ENCODE measurements around the gene SRSF2. TPM values are rescaled to one million over a fixed set of nuclear protein-coding genes. Genes with fewer than 3 reads are reported as not detected.
"Not testable (repeated sequence)": the region's sequence is repeated elsewhere in the genome, so short reads cannot be mapped to it uniquely, and the experiment has no call there.

Gene SRSF2
- total RNA-seq, 1 donor from 2014 or later, result 215 TPM

DNA sequence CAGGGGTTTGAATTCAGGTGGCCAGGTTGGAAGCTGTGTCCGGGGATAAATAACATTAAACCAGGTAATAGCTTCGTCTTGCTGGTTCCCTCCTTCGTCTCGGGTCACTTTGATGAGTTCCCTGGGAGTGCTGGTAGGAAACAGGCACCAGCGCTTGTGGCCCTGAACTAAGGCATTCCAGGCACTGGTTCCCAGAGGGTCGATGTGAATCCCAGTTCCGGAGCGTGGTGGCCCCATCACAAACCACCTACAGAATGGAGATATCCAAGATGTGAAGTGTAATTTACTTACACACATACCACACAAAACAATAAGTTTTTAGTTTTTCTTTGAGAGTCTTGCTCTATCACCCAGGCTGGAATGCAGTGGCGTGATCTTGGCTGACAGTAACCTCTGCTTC, 13.3 kb downstream of the SRSF2 start:
- Mint-ChIP-seq H3K4me1 (ENCODE audit: unreplicated experiment) (peaks cover 15% of the 10 kb centered on the region), H3K9me3 (ENCODE audit: unreplicated experiment) (no peaks in the 10 kb centered on the region), H3K27ac (ENCODE audit: unreplicated experiment) (no peak overlapping the region), H3K27me3 (ENCODE audit: unreplicated experiment) (peaks cover 10% of the 10 kb centered on the region), H3K4me3 (ENCODE audit: unreplicated experiment) (no peak overlapping the region), H3K36me3 (ENCODE audit: low read depth, unreplicated experiment) (peaks cover 26% of the 10 kb centered on the region)
- DNase-seq (ENCODE audit: low spot score), result no peak
- TF ChIP-seq, protein P1, sequence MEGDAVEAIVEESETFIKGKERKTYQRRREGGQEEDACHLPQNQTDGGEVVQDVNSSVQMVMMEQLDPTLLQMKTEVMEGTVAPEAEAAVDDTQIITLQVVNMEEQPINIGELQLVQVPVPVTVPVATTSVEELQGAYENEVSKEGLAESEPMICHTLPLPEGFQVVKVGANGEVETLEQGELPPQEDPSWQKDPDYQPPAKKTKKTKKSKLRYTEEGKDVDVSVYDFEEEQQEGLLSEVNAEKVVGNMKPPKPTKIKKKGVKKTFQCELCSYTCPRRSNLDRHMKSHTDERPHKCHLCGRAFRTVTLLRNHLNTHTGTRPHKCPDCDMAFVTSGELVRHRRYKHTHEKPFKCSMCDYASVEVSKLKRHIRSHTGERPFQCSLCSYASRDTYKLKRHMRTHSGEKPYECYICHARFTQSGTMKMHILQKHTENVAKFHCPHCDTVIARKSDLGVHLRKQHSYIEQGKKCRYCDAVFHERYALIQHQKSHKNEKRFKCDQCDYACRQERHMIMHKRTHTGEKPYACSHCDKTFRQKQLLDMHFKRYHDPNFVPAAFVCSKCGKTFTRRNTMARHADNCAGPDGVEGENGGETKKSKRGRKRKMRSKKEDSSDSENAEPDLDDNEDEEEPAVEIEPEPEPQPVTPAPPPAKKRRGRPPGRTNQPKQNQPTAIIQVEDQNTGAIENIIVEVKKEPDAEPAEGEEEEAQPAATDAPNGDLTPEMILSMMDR (IDR thresholded peaks at IDR 0.05; ENCODE audit: unreplicated experiment), result no peak

DNA sequence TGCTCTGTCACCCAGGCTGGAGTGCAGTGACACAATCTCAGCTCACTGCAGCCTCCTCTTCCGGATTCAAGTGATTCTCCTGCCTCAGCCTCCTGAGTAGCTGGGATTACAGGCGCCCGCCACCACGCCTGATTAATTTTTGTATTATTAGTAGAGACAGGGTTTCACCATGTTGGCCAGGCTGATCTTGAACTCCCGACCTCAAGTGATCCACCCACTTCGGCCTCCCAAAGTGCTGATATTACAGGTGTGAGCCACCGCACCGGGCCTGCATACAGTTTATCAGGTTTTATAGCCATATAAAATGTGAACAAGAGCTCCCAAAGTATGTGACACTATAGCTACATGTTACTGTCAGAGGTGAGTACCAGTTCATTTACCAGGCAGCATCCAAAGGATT, 14.2 kb downstream of the SRSF2 start:
- H3K9me3 Mint-ChIP-seq (ENCODE audit: unreplicated experiment); H3K27me3 Mint-ChIP-seq (ENCODE audit: unreplicated experiment); H3K27ac Mint-ChIP-seq (ENCODE audit: unreplicated experiment); DNase-seq (ENCODE audit: low spot score): not testable (repeated sequence)
- Mint-ChIP-seq H3K36me3 (ENCODE audit: low read depth, unreplicated experiment) (peaks cover 29% of the 10 kb centered on the region), H3K4me3 (ENCODE audit: unreplicated experiment) (peak overlapping the region; percentile 31), H3K4me1 (ENCODE audit: unreplicated experiment) (peaks cover 15% of the 10 kb centered on the region)

DNA sequence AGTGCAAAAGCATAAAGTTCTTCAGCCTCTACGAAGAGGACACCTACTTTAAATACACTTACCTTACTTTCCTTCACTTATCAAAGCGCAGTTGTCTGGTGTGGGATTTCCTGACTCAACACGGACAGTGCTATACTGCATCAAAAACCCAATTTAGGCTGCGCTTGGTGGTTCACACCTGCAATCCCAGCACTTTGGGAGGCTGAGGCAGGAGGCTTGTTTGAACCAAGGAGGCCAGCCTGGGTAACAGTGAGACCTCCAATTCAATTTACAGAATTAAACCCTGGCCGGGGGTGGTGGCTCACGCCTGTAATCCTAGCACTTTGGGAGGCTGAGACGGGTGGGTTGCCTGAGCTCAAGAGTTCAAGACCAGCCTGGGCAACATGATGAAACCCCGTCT, 14.9 kb downstream of the SRSF2 start:
- Mint-ChIP-seq H3K4me1 (ENCODE audit: unreplicated experiment) (peaks cover 9% of the 10 kb centered on the region), H3K36me3 (ENCODE audit: low read depth, unreplicated experiment) (peaks cover 27% of the 10 kb centered on the region), H3K4me3 (ENCODE audit: unreplicated experiment) (no peak overlapping the region), H3K9me3 (ENCODE audit: unreplicated experiment) (no peaks in the 10 kb centered on the region), H3K27me3 (ENCODE audit: unreplicated experiment) (peaks cover 3% of the 10 kb centered on the region), H3K27ac (ENCODE audit: unreplicated experiment) (no peak overlapping the region)
- no peak for DNase-seq (ENCODE audit: low spot score)
- TF ChIP-seq, protein P1 (IDR thresholded peaks at IDR 0.05; ENCODE audit: unreplicated experiment), result no peak

DNA sequence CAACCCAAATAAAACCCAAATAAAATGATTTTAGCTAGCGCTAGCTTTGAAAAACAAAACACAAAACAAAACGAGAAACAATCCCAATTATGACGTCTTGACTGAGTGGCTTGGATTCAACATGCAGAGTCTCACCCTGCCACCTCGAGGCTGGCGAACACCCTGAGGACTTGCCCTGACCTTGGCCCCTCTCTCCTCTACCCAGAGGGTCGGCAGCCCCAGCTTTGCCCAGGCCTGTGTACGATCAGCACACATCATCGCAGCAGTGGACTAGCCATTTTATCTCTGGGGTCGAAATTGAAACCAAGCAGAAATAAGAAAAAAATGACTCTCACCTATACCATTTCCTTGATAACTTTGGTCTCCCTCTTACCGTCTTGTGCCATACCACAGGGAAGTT, 15.7 kb downstream of the SRSF2 start:
- H3K9me3 Mint-ChIP-seq (ENCODE audit: unreplicated experiment), result no peaks in the 10 kb centered on the region
- DNase-seq (ENCODE audit: low spot score), result no peak
- H3K27ac Mint-ChIP-seq (ENCODE audit: unreplicated experiment), result no peak overlapping the region
- peaks cover 7% of the 10 kb centered on the region for H3K4me1 Mint-ChIP-seq (ENCODE audit: unreplicated experiment)
- TF ChIP-seq, protein P1 (IDR thresholded peaks at IDR 0.05; ENCODE audit: unreplicated experiment), result no peak
- peak overlapping the region; percentile 75 for H3K4me3 Mint-ChIP-seq (ENCODE audit: unreplicated experiment)
- peaks cover 27% of the 10 kb centered on the region for H3K36me3 Mint-ChIP-seq (ENCODE audit: low read depth, unreplicated experiment)
- H3K27me3 Mint-ChIP-seq (ENCODE audit: unreplicated experiment), result peaks cover 2% of the 10 kb centered on the region

DNA sequence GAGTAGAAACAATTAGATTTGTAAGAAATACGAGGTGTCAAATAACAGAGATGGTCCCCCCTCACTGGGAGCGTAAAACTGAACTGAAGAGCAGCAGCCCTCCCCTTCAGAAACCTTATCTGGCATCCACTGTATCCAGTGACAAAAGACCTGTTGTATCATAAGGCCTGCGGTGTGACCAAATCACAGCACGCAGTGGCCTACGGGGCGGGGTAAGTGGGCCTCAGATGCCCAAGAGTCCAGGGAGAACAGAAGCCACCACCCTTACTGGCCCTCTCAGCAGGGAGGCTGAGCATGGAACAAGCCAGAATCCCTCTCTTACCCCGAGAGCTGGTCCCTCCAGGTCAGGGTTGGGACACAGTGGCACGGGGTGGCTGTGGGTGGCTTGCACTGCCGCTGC, 16.2 kb downstream of the SRSF2 start:
- TF ChIP-seq, protein P1 (IDR thresholded peaks at IDR 0.05; ENCODE audit: unreplicated experiment), result no peak
- no peak for DNase-seq (ENCODE audit: low spot score)
- no peaks in the 10 kb centered on the region for H3K9me3 Mint-ChIP-seq (ENCODE audit: unreplicated experiment)
- H3K27me3 Mint-ChIP-seq (ENCODE audit: unreplicated experiment), result peaks cover 2% of the 10 kb centered on the region
- peaks cover 31% of the 10 kb centered on the region for H3K36me3 Mint-ChIP-seq (ENCODE audit: low read depth, unreplicated experiment)
- H3K4me1 Mint-ChIP-seq (ENCODE audit: unreplicated experiment), result peaks cover 7% of the 10 kb centered on the region
- no peak overlapping the region for H3K27ac Mint-ChIP-seq (ENCODE audit: unreplicated experiment)
- H3K4me3 Mint-ChIP-seq (ENCODE audit: unreplicated experiment), result no peak overlapping the region

DNA sequence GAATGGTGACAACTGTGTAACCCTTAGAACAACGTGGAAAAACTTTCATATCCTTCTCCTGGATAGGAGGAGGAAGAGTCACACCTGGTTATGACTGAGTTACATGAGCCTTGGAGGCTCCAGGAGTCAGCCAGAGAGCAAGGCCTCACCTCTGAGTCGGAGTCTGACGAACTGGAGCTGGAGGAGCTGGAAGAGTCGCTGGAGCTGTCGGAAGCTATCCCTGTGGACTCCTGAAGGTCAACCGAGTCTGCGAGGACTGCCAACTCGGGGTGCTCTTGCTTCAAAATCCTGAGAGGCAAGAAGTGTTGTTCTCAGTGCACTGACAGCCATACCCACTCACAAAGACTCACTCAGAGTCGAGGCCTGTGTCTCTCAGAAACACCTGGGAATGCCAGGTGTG, 16.9 kb downstream of the SRSF2 start:
- Mint-ChIP-seq H3K4me1 (ENCODE audit: unreplicated experiment) (peaks cover 2% of the 10 kb centered on the region), H3K27ac (ENCODE audit: unreplicated experiment) (no peak overlapping the region), H3K36me3 (ENCODE audit: low read depth, unreplicated experiment) (peaks cover 35% of the 10 kb centered on the region)

More for the DNA sequence above, 16.9 kb downstream of the SRSF2 start:
- no peak overlapping the region for H3K4me3 Mint-ChIP-seq (ENCODE audit: unreplicated experiment)
- H3K9me3 Mint-ChIP-seq (ENCODE audit: unreplicated experiment), result no peaks in the 10 kb centered on the region
- DNase-seq (ENCODE audit: low spot score), result no peak
- TF ChIP-seq, protein P1 (IDR thresholded peaks at IDR 0.05; ENCODE audit: unreplicated experiment), result no peak
- H3K27me3 Mint-ChIP-seq (ENCODE audit: unreplicated experiment), result peaks cover 2% of the 10 kb centered on the region

All from endothelial cell (in vitro differentiated cells).